ENCODE data around the gene UBQLN1.
A peak's percentile ranks its signal among the peaks of the same experiment; 100 is the strongest.
"Not testable (repeated sequence)": the region's sequence is repeated elsewhere in the genome, so short reads cannot be mapped to it uniquely, and the experiment has no call there.

Gene UBQLN1

DNA sequence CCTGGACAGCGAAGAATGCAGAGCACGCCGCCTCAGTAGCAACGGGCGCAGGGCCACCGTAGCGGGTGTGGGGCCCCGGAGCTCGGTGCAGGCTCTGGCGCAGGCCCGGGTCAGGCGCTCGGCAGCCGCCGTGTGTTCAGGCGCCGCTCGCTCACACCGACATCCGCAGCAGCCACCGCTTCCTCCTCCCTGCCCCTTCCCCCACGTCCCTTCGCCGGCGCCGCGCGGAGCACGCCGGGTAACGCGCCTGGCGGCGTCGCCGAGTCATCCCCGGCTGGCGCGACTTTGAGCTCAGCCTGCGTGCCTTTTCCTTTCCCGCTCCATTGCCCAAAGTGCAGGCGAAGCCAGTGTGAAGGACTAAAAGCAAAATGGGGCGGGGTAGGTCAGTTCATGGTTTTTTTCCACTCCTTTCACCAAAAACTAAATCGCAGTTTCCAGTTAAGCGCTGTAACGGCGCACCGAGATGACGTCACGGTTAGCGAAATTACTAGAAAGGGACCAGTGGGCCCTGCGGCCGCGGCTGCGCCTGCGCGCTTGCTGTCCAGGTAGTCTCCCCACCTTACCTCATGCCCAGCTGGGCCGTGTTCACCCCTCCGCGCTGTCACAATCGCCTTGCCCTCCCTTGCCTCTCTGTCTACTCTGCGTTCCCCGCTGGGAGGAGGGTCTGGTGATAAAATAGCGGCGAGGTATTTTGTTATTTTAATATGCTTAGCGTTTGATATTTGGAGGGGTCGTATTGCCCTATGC is at the start of gene UBQLN1:
TSS of gene UBQLN1 (minus strand) at position 191 of the 747 bp plus-strand sequence. CDS start 279 bp downstream, outside the sequence.
- peak; percentile 92 for DNase-seq

- DNase-seq, result no peak
Measured at GRCh38 chr9:83754383-83754977, 46.7 kb upstream of the UBQLN1 start.

DNA sequence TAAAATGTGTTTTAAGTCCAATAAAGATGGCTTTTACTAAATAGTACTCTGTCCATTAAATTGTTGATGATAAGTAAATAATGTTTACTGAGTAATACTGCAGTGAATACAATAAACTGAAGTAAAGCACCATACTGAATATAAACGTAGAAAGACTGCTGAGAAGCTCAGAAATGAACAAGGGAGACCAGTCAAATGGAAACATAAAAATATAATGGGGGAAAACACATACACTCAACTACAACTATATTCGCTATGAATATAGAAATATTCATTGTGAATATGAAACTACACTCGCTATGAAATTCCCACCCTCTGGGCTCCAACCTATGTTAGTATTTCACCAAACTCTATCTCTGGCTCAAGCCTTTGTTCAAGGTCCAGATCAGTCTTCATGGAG is 41.9 kb upstream of the UBQLN1 start:
- DNase-seq, result no peak

- DNase-seq, result no peak
Measured at GRCh38 chr9:83744206-83744605, 36.4 kb upstream of the UBQLN1 start.

DNA sequence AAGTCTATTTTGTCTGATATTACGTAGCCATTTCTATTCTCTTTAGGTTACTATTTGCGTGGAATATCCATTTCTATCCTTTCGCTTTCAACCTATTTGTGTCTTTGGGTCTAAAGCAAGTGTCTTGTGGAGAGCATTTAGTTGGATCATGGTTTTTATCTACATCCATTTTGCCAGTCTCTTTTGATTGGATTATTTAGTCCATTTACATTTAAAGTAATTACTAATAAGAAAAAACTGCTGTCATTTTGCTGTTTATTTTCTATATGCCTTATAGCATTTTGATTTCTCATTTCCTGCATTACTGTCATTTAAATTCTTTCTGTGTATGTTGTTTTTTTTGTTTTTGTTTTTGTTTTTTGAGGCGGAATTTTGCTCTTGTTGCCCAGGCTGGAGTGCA is 26.0 kb upstream of the UBQLN1 start:
- no peak for DNase-seq

GRCh38 chr9:83728591-83729368 is 21.0 kb upstream of the UBQLN1 start:
- DNase-seq, result not testable (repeated sequence)

DNA sequence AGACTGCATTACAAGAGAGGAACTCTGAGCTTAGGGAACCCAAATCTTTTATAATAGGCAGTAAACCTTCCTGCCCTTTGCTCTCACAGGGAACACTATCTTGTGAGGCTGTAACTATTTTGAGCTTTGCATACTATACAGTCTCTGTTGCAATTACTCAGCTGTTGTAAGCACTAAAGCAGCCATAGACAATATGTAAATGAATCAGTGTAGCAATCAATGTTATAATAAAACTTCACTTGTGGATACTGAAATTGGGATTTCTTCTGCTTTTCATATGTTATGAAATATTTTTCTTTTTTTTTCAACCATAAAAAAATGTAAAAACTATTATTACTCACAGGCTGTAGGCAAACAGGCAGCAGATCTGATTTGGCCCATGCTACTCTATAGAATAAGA is 16.7 kb upstream of the UBQLN1 start:
- DNase-seq, result peak; percentile 56

DNA sequence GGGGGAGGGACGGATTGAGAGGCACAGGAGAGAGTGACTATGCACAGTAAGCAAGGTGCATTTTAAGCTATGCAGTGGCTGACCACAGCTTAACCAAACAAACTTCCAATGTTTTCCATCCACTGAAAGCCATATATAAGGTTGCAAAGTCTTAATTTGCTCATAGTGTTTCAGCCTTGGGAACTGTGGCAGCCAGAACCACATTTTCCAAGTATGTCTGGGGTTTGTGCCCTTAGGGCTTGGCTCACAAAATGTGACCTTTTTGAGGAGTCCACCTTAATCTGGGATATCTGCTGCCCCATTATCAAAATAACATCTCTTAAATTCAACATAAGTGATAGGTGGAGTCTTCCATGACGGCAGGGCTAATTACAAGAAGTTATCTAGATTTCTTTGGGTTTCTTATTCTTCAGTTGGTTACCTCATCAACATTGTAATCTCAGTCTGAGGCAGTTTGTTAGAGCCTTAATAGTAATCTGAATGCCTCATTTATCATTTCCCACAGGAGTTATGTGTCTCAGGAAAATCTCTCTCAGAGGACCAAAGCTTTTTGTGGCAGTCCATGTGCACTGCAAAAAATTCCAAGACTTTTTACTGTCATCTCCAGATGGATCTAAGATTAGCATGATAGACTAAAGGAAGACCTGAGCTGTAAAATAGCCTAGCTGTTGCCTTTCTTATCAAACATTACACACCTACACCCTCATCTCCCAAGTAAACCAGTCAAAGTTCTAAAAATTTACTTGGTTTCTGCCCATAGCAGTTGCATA is 15.2 kb upstream of the UBQLN1 start:
- no peak for DNase-seq

DNA sequence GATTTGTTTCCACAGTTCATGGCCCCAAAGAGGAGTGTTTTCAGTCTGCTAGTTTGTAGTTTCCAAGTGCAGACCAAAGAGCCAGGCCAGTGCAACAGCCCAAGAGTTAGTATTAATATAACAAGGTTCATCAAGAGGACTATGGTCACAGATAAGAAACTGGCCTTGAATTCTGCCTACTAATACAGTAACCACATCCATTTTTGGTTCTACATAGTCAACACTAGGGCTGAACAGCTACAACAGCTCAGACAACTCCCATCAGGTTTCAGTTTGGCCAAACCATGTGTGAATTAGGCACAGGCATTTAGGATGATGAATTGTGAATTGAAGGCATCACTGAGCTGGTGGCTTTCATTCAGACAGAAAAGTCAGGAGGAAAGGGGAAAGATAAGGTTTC is 13.8 kb upstream of the UBQLN1 start:
- DNase-seq, result no peak

DNA sequence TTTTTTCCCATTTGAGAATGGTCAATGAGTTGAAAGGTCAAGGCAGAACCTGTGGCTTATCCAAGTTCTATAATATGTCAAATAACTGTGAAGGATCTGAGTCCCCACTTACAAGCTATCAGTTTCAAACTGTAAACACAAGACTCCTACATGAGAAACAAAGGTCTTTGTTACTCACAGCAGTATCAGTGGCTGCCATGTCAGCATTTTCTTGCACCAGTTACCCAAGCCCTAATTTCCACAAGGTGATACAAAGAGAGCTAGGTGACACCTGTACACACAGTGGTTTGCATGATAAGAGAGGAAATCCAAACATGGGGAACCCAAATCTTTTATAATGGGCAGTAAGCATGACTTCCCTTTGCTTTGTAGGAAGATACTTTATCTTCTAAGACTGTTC is 8.0 kb upstream of the UBQLN1 start:
- DNase-seq, result no peak

DNA sequence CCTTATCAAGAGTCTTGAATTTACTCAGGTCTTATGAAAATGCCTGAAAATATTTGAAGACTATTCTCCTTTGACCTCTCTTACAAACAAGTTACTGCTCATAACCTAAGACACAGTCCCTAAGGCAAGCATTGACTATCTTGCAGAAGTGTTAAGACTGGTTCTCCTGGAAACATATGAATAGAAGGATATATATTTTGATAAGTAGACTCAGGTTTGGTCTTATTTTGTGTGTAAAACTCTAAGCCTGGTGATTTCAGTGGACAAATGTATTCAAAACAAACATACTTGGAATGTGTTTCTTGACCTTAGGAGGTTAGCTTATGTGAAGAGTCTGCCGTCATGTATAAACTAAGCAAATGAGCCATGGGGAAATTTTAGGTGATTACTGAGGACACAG is 7.5 kb upstream of the UBQLN1 start:
- DNase-seq, result no peak

GRCh38 chr9:83714329-83714728 is 6.6 kb upstream of the UBQLN1 start:
- DNase-seq, result peak; percentile 60

DNA sequence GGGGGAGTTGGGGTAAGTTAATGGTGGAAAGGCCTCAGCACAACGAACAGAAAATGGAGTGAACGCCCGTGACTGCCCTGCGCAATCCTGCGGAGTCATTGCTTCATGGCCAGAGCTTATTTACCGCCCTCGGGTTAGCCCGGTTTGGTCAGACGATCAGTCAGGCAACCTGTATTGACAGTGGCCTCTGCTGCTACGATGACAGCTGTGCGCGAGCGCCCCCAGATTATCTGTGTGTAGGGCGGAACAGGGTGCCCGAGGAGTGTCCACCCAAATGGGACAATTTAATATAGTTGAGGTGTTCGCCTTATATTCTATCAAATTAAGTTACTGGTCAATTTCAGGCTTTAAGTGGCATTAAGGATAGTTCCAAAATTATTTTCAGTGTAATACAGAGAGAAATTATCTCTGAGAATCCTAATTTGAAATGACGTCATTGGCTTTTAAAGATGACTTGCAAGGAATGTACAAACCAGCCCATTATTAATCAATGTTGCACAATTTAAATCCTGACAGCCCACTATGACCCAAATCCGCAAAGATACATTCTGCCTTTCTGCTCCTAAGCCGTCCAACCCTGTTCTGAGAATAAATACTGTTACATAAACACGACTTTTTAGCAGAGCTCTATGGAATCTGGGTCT is 879 bp upstream of the UBQLN1 start:
- peak; percentile 95 for DNase-seq

GRCh38 chr9:83707518-83707767 is 315 bp downstream of the UBQLN1 start:
- DNase-seq, result peak; percentile 74

GRCh38 chr9:83706676-83707517 is 861 bp downstream of the UBQLN1 start:
- DNase-seq, result peak; percentile 41

DNA sequence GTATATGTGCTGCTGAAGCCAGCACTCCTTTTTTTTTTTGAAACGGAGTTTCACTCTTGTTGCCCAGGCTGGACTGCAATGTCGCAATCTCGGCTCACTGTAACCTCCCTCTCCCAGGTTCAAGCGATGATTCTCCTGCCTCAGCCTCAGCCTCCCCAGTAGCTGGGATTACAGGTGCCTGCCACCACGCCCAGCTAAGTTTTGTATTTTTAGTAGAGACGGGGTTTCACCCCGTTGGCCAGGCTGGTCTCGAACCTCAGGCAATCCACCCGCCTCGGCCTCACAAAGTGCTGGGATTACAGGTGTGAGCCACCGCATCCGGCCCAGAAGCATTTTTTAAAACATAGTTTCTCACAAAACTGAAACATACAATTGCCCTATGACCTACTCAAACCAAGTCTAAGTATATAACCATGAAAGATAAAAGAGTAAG is 2.5 kb downstream of the UBQLN1 start:
- DNase-seq, result peak; percentile 12

- DNase-seq, result no peak
Measured at GRCh38 chr9:83701769-83702168, 6.0 kb downstream of the UBQLN1 start.

DNA sequence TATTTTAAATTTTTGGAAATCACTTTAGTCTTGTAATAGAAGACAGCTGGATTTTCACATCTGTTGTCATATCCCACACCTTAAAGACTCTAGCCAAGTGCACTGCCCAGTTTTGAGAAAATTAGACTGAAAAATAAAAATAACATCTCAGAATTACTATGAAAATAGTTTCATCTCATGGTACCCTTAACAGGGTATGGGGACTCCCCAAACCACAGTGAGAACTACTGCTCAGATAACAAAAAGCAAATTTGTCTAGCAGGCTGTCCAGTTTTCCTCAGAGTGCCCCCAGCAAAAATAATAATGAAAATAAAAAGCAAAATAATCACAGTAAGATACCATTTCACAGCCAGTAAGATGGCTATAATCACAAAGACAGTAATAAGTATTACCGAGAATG is 6.5 kb downstream of the UBQLN1 start:
- no peak for DNase-seq

- DNase-seq, result no peak
Measured at GRCh38 chr9:83699615-83700014, 8.1 kb downstream of the UBQLN1 start.

DNA sequence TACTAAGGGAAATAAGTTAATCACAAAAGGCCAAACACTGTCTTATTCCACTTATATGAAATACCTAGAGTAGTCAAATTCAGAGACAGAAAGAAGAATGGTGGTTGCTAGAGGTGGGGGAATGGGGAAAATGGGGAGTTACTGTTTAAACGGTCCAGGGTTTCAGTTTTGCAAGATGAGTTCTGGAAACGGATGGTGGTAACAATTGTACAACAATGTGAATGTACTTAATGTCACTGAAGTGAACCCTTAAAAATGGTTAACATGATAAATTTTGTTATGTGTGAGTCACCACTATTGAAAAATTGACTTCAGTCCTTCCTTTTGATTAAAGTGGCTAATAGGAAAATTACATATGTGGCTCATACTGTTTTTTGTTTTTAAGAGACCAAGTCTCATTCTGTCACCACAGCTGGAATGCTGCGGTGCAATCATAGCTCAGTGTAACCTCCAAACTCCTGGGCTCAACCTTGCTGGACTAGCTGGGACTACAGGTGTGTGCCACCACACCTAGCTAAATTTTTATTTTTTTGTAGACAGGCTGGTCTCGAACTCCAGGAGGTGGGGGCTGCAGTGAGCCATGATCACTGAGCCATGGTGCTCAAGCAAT is 8.7 kb downstream of the UBQLN1 start:
- DNase-seq, result no peak

DNA sequence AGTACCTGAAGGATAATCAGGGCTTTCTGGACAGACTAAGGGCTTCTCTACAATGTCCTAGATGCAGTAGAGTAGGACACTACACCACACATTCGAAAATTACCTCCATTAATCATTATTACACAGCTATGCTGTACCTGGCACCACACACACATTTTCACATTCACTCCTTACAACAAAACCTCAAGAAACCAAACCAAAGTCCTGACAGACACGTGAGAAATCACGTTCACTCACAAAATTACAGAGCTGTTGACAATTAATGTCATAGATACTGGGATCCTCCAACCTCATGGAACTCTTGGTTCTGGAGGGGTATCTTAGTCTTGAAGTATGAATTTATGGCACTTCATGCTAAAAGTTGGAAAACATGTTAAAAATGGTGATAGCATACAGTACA is 16.3 kb downstream of the UBQLN1 start:
- DNase-seq, result no peak
